Natural killer cell (primary cell): ENCODE measurements around the gene PGAP3. TPM values are rescaled to one million over a fixed set of nuclear protein-coding genes. Genes with fewer than 3 reads are reported as not detected.

ENCODE experiments used
- ATAC-seq, 3 donors: fragments of 150-1000 bp in 2 of 3; fragments of 200-7000 bp in 1 of 3; cut with Tn5 transposase; 1 replicate in 1 of 3; 2 replicates in 2 of 3; pipeline ENCODE4 v1.10.0; 2021; ENCODE audit warnings: mild to moderate bottlenecking in 2 of 3, moderate library complexity in 2 of 3
- DNase-seq, 2 donors: peaks; one replicate each; pipeline versions ENCODE4 v3.0.0 to v3.0.0-alpha.2; 2013 to 2021; ENCODE audit warnings: mixed read lengths in 1 of 2
- H3K27ac ChIP-seq: one replicate; pipeline ENCODE4 v1.5.1; 2013; ENCODE audit warnings: mild to moderate bottlenecking, low read length
- H3K27me3 ChIP-seq: one replicate; pipeline ENCODE4 v1.6.1; 2013; ENCODE audit warnings: low read length; ENCODE audit not compliant: control insufficient read depth, insufficient read depth
- H3K36me3 ChIP-seq: one replicate; pipeline ENCODE4 v1.6.1; 2013; ENCODE audit warnings: low read length; ENCODE audit not compliant: control insufficient read depth, insufficient read depth
- H3K4me1 ChIP-seq: one replicate; pipeline ENCODE4 v1.6.1; 2013; ENCODE audit warnings: low read length; ENCODE audit not compliant: control insufficient read depth, insufficient read depth
- H3K4me3 ChIP-seq: one replicate; pipeline ENCODE4 v1.5.1; 2013; ENCODE audit warnings: low read length
- H3K9me3 ChIP-seq: one replicate; pipeline ENCODE4 v1.6.1; 2013; ENCODE audit warnings: low read length; ENCODE audit not compliant: control insufficient read depth, insufficient read depth
- H3K27ac Mint-ChIP-seq, 2 donors: one replicate each; pipeline ENCODE4 v1.8.0; 2022; ENCODE audit warnings: mild to moderate bottlenecking in 2 of 2, mixed read lengths in 2 of 2, moderate library complexity in 1 of 2
- H3K27me3 Mint-ChIP-seq, 2 donors: one replicate each; pipeline ENCODE4 v1.8.0; 2022; ENCODE audit warnings: low read depth in 2 of 2, mixed read lengths in 2 of 2
- H3K36me3 Mint-ChIP-seq: one replicate; pipeline ENCODE4 v1.8.0; 2022; ENCODE audit warnings: mixed read lengths
- H3K4me1 Mint-ChIP-seq, 2 donors: one replicate each; pipeline ENCODE4 v1.8.0; 2022; ENCODE audit warnings: mixed read lengths in 2 of 2
- H3K4me3 Mint-ChIP-seq: one replicate; pipeline ENCODE4 v1.8.0; 2022; ENCODE audit warnings: mild to moderate bottlenecking, moderate library complexity, mixed read lengths
- H3K9me3 Mint-ChIP-seq, 2 donors: one replicate each; pipeline ENCODE4 v1.8.0; 2022; ENCODE audit warnings: mixed read lengths in 2 of 2
- CTCF ChIP-seq: fragments of 200-600 bp; IDR thresholded peaks from one replicate; pipeline ENCODE4 v1.8.0; 2022; ENCODE audit warnings: antibody characterized with exemption
- WGBS: methylation state at CpG from one replicate; pipeline ENCODE4 v1.1.7; 2013; ENCODE audit warnings: missing lambda C conversion rate; ENCODE audit not compliant: insufficient coverage; 5-methylcytosine and 5-hydroxymethylcytosine counted together
- intact Hi-C: fragments of 100-400 bp; cut with micrococcal nuclease; formaldehyde crosslinking; loops from one replicate; pipeline ENCODE4 v1.14.2; 2022
- total RNA-seq, 4 donors: library from RNA; stranded (reverse); fragments of 120-200 nt in 1 of 4; gene quantifications; one replicate each; pipeline versions ENCODE4 v1.2.3 to v1.2.4, GENCODE V29; 2013 to 2022

Gene PGAP3
- total RNA-seq, 3 donors from 2014 or later (not counting 1 experiment from before 2014, with no cell fraction given) = 45.8 to 57.8 (median 52.4) TPM

DNA sequence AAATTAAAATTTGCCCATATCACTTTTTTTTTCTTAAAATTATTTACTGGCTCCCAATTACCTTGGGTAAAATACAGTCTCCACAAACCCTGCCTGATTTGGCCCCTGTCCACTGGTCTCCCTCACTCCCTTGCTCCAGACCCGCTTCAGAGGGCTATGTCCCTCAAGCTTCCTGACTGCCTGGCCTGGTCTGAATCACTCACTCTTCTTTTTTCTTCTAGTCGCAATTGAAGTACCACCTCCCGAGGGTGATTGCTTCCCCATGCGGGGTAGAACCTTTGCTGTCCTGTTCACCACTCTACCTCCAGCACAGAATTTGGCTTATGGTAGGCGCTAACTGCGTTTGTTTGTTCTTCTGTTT is 598 bp upstream of the PGAP3 start:
- H3K27me3 ChIP-seq = no peaks in the 10 kb centered on the region
- 43% methylated on average over 6 of the region's 6 CpGs for WGBS
- peak overlapping the region; percentile 88 for H3K27ac ChIP-seq
- intact Hi-C loops = no loop called here
- peaks cover 17% of the 10 kb centered on the region for H3K4me1 ChIP-seq
- peak overlapping the region; percentile 96 to 98 for H3K27ac Mint-ChIP-seq
- peak overlapping the region; percentile 90 for H3K4me3 ChIP-seq
- H3K36me3 ChIP-seq = peaks cover 4% of the 10 kb centered on the region
- TF ChIP-seq CTCF = no peak
- DNase-seq (peak in 1 of 2 donors; percentile 29), ATAC-seq (no peak)
- peak overlapping the region; percentile 93 for H3K4me3 Mint-ChIP-seq
- H3K4me1 Mint-ChIP-seq = peaks cover 31% of the 10 kb centered on the region in 2 donors
- H3K36me3 Mint-ChIP-seq = no peaks in the 10 kb centered on the region
- no peaks in the 10 kb centered on the region for H3K9me3 Mint-ChIP-seq
- H3K27me3 Mint-ChIP-seq = no peaks in the 10 kb centered on the region
- no peaks in the 10 kb centered on the region for H3K9me3 ChIP-seq

GRCh38 chr17:39687101-39687545 is 734 bp downstream of the PGAP3 start:
- H3K36me3 ChIP-seq = peaks cover 10% of the 10 kb centered on the region
- Mint-ChIP-seq H3K9me3 (no peaks in the 10 kb centered on the region), H3K27ac (peak overlapping the region; percentile 96 to 98), H3K4me1 (peaks cover 31% of the 10 kb centered on the region in 2 donors), H3K4me3 (peak overlapping the region; percentile 93), H3K27me3 (no peaks in the 10 kb centered on the region), H3K36me3 (no peaks in the 10 kb centered on the region)
- no peaks in the 10 kb centered on the region for H3K27me3 ChIP-seq
- no peak for TF ChIP-seq CTCF
- WGBS = 73% methylated on average over 6 of the region's 6 CpGs
- H3K9me3 ChIP-seq = no peaks in the 10 kb centered on the region
- peak overlapping the region; percentile 88 for H3K27ac ChIP-seq
- ATAC-seq (no peak), DNase-seq (no peak)
- peak overlapping the region; percentile 90 for H3K4me3 ChIP-seq
- H3K4me1 ChIP-seq = peaks cover 17% of the 10 kb centered on the region
- intact Hi-C loops = no loop called here

DNA sequence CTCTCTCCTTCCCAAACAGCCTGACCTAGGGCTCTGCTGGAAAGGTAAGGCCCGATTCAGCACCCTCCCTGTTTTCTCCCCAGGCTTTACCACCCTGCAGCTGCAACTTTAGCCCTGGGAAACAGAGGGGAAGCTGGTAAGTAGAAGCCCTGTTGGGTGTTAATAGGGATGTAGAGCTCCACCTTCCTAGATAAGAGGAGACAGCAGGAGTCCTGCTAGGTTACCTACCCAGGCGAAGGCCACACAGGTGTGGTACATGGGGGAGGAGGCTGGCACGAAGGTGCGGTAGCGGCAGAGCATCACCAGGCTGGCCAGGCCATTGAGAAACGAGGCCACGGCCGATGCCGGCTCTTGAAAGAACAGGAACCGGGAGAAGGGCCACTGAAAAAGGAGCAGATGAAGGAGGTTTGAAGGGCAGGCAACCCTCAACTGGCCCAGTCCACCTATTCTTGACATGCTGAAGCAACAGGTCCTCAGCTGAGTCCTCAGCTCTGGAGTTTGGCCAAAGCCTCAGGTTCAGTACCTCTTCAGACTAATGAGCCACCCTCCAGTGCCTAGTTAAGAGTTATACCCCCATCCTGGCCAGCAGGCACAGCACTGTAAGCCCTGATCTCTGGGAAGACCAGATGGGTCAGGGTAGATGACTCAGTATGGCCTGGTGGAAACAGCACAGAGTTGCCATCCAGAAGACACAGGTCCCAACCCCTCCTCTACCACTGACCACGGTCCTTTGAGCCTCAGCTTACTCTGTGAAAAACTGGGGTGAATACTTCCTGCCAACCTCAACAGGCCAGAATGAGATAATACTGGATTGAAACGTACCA is 3.3 kb downstream of the PGAP3 start:
- H3K27ac Mint-ChIP-seq = no peak overlapping the region
- Histone ChIP-seq H3K27me3 (no peaks in the 10 kb centered on the region), H3K4me1 (peaks cover 32% of the 10 kb centered on the region), H3K4me3 (no peak overlapping the region), H3K9me3 (no peaks in the 10 kb centered on the region), H3K36me3 (peaks cover 10% of the 10 kb centered on the region), H3K27ac (no peak overlapping the region)
- 92% methylated on average over 12 of the region's 12 CpGs for WGBS
- intact Hi-C loops = no loop called here
- no peaks in the 10 kb centered on the region for H3K36me3 Mint-ChIP-seq
- TF ChIP-seq CTCF = no peak
- H3K9me3 Mint-ChIP-seq = no peaks in the 10 kb centered on the region
- H3K27me3 Mint-ChIP-seq = no peaks in the 10 kb centered on the region
- peaks cover 46 to 49% of the 10 kb centered on the region in 2 donors for H3K4me1 Mint-ChIP-seq
- ATAC-seq = no peak
- no peak overlapping the region for H3K4me3 Mint-ChIP-seq
- DNase-seq = no peak
